H9 (cell line): ENCODE measurements around the gene YDJC. TPM values are rescaled to one million over a fixed set of nuclear protein-coding genes. Genes with fewer than 3 reads are reported as not detected.
A peak's percentile ranks its signal among the peaks of the same experiment; 100 is the strongest.

Source experiments
- DNase-seq: peaks from one replicate; pipeline ENCODE4 v3.0.0-alpha.2; 2017
- H2AFZ ChIP-seq: one replicate; pipeline ENCODE4 v1.6.1; 2013; ENCODE audit warnings: mild to moderate bottlenecking, low read length, control low read depth, moderate library complexity
- H2AK5ac ChIP-seq: 2 replicates; pipeline ENCODE4 v1.6.1; 2013; ENCODE audit warnings: low read length, control low read depth, mixed read lengths; ENCODE audit not compliant: insufficient read length
- H2BK120ac ChIP-seq: one replicate; pipeline ENCODE4 v1.6.1; 2013; ENCODE audit warnings: low read depth, mild to moderate bottlenecking, low read length, control low read depth, inconsistent platforms; ENCODE audit not compliant: poor library complexity, severe bottlenecking
- H2BK12ac ChIP-seq: 2 replicates; pipeline ENCODE4 v1.6.1; 2013; ENCODE audit warnings: low read length, control low read depth, mixed read lengths, low read depth; ENCODE audit not compliant: insufficient read length
- H2BK15ac ChIP-seq: 2 replicates; pipeline ENCODE4 v1.6.1; 2013; ENCODE audit warnings: low read depth, low read length, control low read depth
- H2BK20ac ChIP-seq: one replicate; pipeline ENCODE4 v1.6.1; 2013; ENCODE audit warnings: low read depth, mild to moderate bottlenecking, low read length, control low read depth, inconsistent platforms; ENCODE audit not compliant: poor library complexity, severe bottlenecking
- H2BK5ac ChIP-seq: 2 replicates; pipeline ENCODE4 v1.6.1; 2013; ENCODE audit warnings: low read length, control low read depth, mixed read lengths; ENCODE audit not compliant: insufficient read length
- H3K14ac ChIP-seq: 2 replicates; pipeline ENCODE4 v1.6.1; 2013; ENCODE audit warnings: low read length, control low read depth; ENCODE audit not compliant: insufficient read depth
- H3K18ac ChIP-seq: 2 replicates; pipeline ENCODE4 v1.6.1; 2013; ENCODE audit warnings: low read depth, mild to moderate bottlenecking, mixed read lengths, low read length, control low read depth; ENCODE audit not compliant: insufficient read length
- H3K23ac ChIP-seq: 2 replicates; pipeline ENCODE4 v1.6.1; 2013; ENCODE audit warnings: low read length, control low read depth, mixed read lengths, low read depth; ENCODE audit not compliant: insufficient read length
- H3K23me2 ChIP-seq: 2 replicates; pipeline ENCODE4 v1.6.1; 2013; ENCODE audit warnings: low read depth, mild to moderate bottlenecking, mixed read lengths, low read length, control low read depth; ENCODE audit not compliant: insufficient read length, poor library complexity, severe bottlenecking
- H3K27ac ChIP-seq: 2 replicates; pipeline ENCODE4 v1.5.1; 2013; ENCODE audit warnings: low read length, control low read depth, mixed read lengths, low read depth; ENCODE audit not compliant: insufficient read length
- H3K27me3 ChIP-seq: 2 replicates; pipeline ENCODE4 v1.6.1; 2013; ENCODE audit warnings: low read length, control low read depth, inconsistent platforms; ENCODE audit not compliant: insufficient read depth
- H3K4ac ChIP-seq: 2 replicates; pipeline ENCODE4 v1.6.1; 2013; ENCODE audit warnings: low read depth, mild to moderate bottlenecking, control low read depth, inconsistent platforms, low read length, moderate library complexity
- H3K4me1 ChIP-seq: 2 replicates; pipeline ENCODE4 v1.6.1; 2013; ENCODE audit warnings: low read length, control low read depth, inconsistent platforms; ENCODE audit not compliant: insufficient read depth
- H3K4me2 ChIP-seq: 2 replicates; pipeline ENCODE4 v1.6.1; 2013; ENCODE audit warnings: low read length, control low read depth, mixed read lengths; ENCODE audit not compliant: insufficient read length, insufficient read depth
- H3K56ac ChIP-seq: 2 replicates; pipeline ENCODE4 v1.6.1; 2013; ENCODE audit warnings: low read depth, mild to moderate bottlenecking, mixed read lengths, low read length, control low read depth; ENCODE audit not compliant: insufficient read length
- H3K79me1 ChIP-seq: 2 replicates; pipeline ENCODE4 v1.6.1; 2013; ENCODE audit warnings: low read depth, mild to moderate bottlenecking, moderate library complexity, low read length, control low read depth, inconsistent platforms; ENCODE audit not compliant: insufficient read depth, poor library complexity, severe bottlenecking
- H3K79me2 ChIP-seq: 2 replicates; pipeline ENCODE4 v1.6.1; 2013; ENCODE audit warnings: low read length, control low read depth, inconsistent platforms; ENCODE audit not compliant: insufficient read depth
- H3K9ac ChIP-seq: 2 replicates; pipeline ENCODE4 v1.6.1; 2013; ENCODE audit warnings: low read length, control low read depth, mixed read lengths; ENCODE audit not compliant: insufficient read length; ENCODE audit errors: extremely low read depth
- H3K9me3 ChIP-seq: one replicate; pipeline ENCODE4 v1.6.1; 2013; ENCODE audit warnings: low read depth, low read length, inconsistent platforms; ENCODE audit not compliant: control insufficient read depth
- H3T11ph ChIP-seq: one replicate; pipeline ENCODE4 v1.6.1; 2013; ENCODE audit warnings: mild to moderate bottlenecking, low read length, control low read depth, inconsistent platforms
- H4K20me1 ChIP-seq: one replicate; pipeline ENCODE4 v1.6.1; 2013; ENCODE audit not compliant: control insufficient read depth, insufficient read length, insufficient read depth
- H4K5ac ChIP-seq: 2 replicates; pipeline ENCODE4 v1.6.1; 2013; ENCODE audit warnings: low read depth, mild to moderate bottlenecking, mixed read lengths, low read length, control low read depth; ENCODE audit not compliant: insufficient read length
- H4K8ac ChIP-seq: replicated peaks from 2 replicates; pipeline ENCODE4 v1.6.1; 2013; ENCODE audit warnings: low read length, control low read depth, mixed read lengths, low read depth; ENCODE audit not compliant: insufficient read length
- H4K91ac ChIP-seq: 2 replicates; pipeline ENCODE4 v1.6.1; 2013; ENCODE audit warnings: low read depth, mild to moderate bottlenecking, moderate library complexity, mixed read lengths, low read length, control low read depth; ENCODE audit not compliant: insufficient read length
- H3K27ac Mint-ChIP-seq, 3 experiments: 2 replicates in 2 of 3; 3 replicates in 1 of 3; pipeline ENCODE4 v1.8.0; 2020 to 2021; ENCODE audit warnings: mixed read lengths in 3 of 3, mild to moderate bottlenecking in 1 of 3, moderate library complexity in 1 of 3
- H3K27me3 Mint-ChIP-seq: 2 replicates; pipeline ENCODE4 v1.8.0; 2021; ENCODE audit warnings: low read depth, mild to moderate bottlenecking, moderate library complexity, mixed read lengths
- H3K36me3 Mint-ChIP-seq, 3 experiments: 2 replicates in 2 of 3; 3 replicates in 1 of 3; pipeline ENCODE4 v1.8.0; 2020 to 2021; ENCODE audit warnings: low read depth in 3 of 3, mixed read lengths in 3 of 3; ENCODE audit not compliant: insufficient read depth in 1 of 3
- H3K4me1 Mint-ChIP-seq, 2 experiments: 2 replicates each; pipeline ENCODE4 v1.8.0; 2020; ENCODE audit warnings: mixed read lengths in 2 of 2
- H3K4me3 Mint-ChIP-seq, 2 experiments: 2 replicates in 1 of 2; 3 replicates in 1 of 2; pipeline ENCODE4 v1.8.0; 2020 to 2021; ENCODE audit warnings: mild to moderate bottlenecking in 2 of 2, mixed read lengths in 2 of 2, moderate library complexity in 1 of 2
- H3K9me3 Mint-ChIP-seq, 2 experiments: 2 replicates in 1 of 2; 3 replicates in 1 of 2; pipeline ENCODE4 v1.8.0; 2020; ENCODE audit warnings: mild to moderate bottlenecking in 2 of 2, mixed read lengths in 2 of 2, moderate library complexity in 1 of 2
- CTCF ChIP-seq: fragments of 200-600 bp; sonication (generic); conservative IDR thresholded peaks from 3 replicates; pipeline ENCODE4 v1.8.0; 2021; ENCODE audit warnings: antibody characterized with exemption, mild to moderate bottlenecking
- WGBS: extraction: QIAGEN DNeasy Blood & Tissue Kit; methylation state at CpG from one replicate; pipeline ENCODE4 v1.1.7; 2013; ENCODE audit warnings: missing lambda C conversion rate, low lambda C conversion rate, mixed read lengths; ENCODE audit not compliant: insufficient read length; ENCODE audit errors: extremely low coverage; 5-methylcytosine and 5-hydroxymethylcytosine counted together
- total RNA-seq: library from RNA; stranded (reverse); gene quantifications from 2 replicates; pipeline ENCODE4 v1.2.1, GENCODE V29; 2021

Gene YDJC
- total RNA-seq, 1 experiment from 2014 or later, result 30.2 TPM

GRCh38 chr22:21650823-21651520, 21.1 kb upstream of the YDJC start:
- H2BK120ac ChIP-seq, result no peak overlapping the region
- no peaks in the 10 kb centered on the region for H3K9me3 ChIP-seq
- H3K79me2 ChIP-seq, result no peaks in the 10 kb centered on the region
- H3K4ac ChIP-seq, result no peak overlapping the region
- H3T11ph ChIP-seq, result no peak overlapping the region
- no CpG with 5 or more reads among the region's 6 CpGs for WGBS
- no peak overlapping the region for H4K5ac ChIP-seq
- no peak overlapping the region for H2BK15ac ChIP-seq
- H3K9me3 Mint-ChIP-seq, result no peaks in the 10 kb centered on the region
- peak overlapping the region; percentile 47 to 96 (median 96); a peak in 4 of 7 replicates for H3K27ac Mint-ChIP-seq
- no peaks in the 10 kb centered on the region for H3K4me1 ChIP-seq
- no peaks in the 10 kb centered on the region for H4K20me1 ChIP-seq
- peaks cover 13 to 33% (median 16%) of the 10 kb centered on the region in 3 experiments; a peak in 6 of 7 replicates for H3K36me3 Mint-ChIP-seq
- H2AFZ ChIP-seq, result peak overlapping the region; percentile 59
- no peaks in the 10 kb centered on the region for H3K27me3 ChIP-seq
- H2BK20ac ChIP-seq, result no peak overlapping the region
- no peak overlapping the region for H4K91ac ChIP-seq
- H3K9ac ChIP-seq, result peak overlapping the region; percentile 61
- no peak overlapping the region for H4K8ac ChIP-seq
- H3K23ac ChIP-seq, result no peak overlapping the region
- no peak overlapping the region for H3K14ac ChIP-seq
- H2BK12ac ChIP-seq, result no peak overlapping the region
- no peak overlapping the region for H2BK5ac ChIP-seq
- no peaks in the 10 kb centered on the region for H3K27me3 Mint-ChIP-seq
- no peak for TF ChIP-seq CTCF
- H3K4me2 ChIP-seq, result peak overlapping the region; percentile 86
- no peaks in the 10 kb centered on the region for H3K79me1 ChIP-seq
- no peak overlapping the region for H2AK5ac ChIP-seq
- H3K4me1 Mint-ChIP-seq, result peaks cover 17 to 24% of the 10 kb centered on the region in 2 experiments
- peak overlapping the region; percentile 84 to 92 for H3K4me3 Mint-ChIP-seq
- H3K27ac ChIP-seq, result no peak overlapping the region
- H3K18ac ChIP-seq, result peak overlapping the region; percentile 53
- no peak overlapping the region for H3K56ac ChIP-seq
- H3K23me2 ChIP-seq, result peaks cover 18% of the 10 kb centered on the region
- no peak for DNase-seq
